Suprapubic skin (tissue), 4 donors: ENCODE data around the gene WBP4. TPM values are rescaled to one million over a fixed set of nuclear protein-coding genes. Genes with fewer than 3 reads are reported as not detected.

Experiments
- DNase-seq, 2 donors: peaks; one replicate each; pipeline ENCODE4 v3.0.0-alpha.2; 2019; ENCODE audit warnings: low spot score in 2 of 2
- H3K27ac ChIP-seq: fragments of 200-600 bp; sonication (generic); one replicate; pipeline ENCODE4 v1.5.1; 2019
- H3K27me3 ChIP-seq: fragments of 200-600 bp; sonication (generic); one replicate; pipeline ENCODE4 v1.5.1; 2019
- H3K36me3 ChIP-seq: fragments of 200-600 bp; sonication (generic); one replicate; pipeline ENCODE4 v1.5.1; 2019
- H3K4me1 ChIP-seq: fragments of 200-600 bp; sonication (generic); one replicate; pipeline ENCODE4 v1.5.1; 2019
- H3K4me3 ChIP-seq: fragments of 200-600 bp; sonication (generic); one replicate; pipeline ENCODE4 v1.5.1; 2019; ENCODE audit warnings: mild to moderate bottlenecking
- H3K9me3 ChIP-seq: fragments of 200-600 bp; sonication (generic); one replicate; pipeline ENCODE4 v1.5.1; 2019
- EP300 ChIP-seq: sonication (generic); formaldehyde crosslinking; IDR thresholded peaks from one replicate; pipeline ENCODE4 v1.6.1; 2017; ENCODE audit warnings: antibody characterized with exemption
- POLR2A ChIP-seq, 2 donors: fragments of 450-650 bp; IDR thresholded peaks; one replicate each; pipeline ENCODE4 v1.6.1; 2017; ENCODE audit warnings: antibody characterized with exemption in 2 of 2, mild to moderate bottlenecking in 2 of 2, moderate library complexity in 2 of 2
- POLR2AphosphoS5 ChIP-seq, 3 donors: sonication (generic); formaldehyde crosslinking; IDR thresholded peaks; one replicate each; pipeline ENCODE4 v1.6.1; 2017; ENCODE audit warnings: antibody characterized with exemption in 3 of 3
- whole genome bisulfite sequencing: methylation state at CpG from one replicate; pipeline ENCODE4 v1.1.5; 2018; 5-methylcytosine and 5-hydroxymethylcytosine counted together
- total RNA-seq, 4 donors: library from RNA; depleted of rRNA; stranded (reverse); fragments of >200 nt; gene quantifications; one replicate each; pipeline ENCODE4 v1.1.0, GENCODE V29; 2016
- TF ChIP-seq, protein P1 (sequence below), 2 donors: fragments of 200-600 bp in 1 of 2; fragments of 450-650 bp in 1 of 2; sonication (generic) in 1 of 2; IDR thresholded peaks; one replicate each; pipeline ENCODE4 v1.5.1; 2016 to 2019; ENCODE audit warnings: antibody characterized with exemption in 2 of 2, mild to moderate bottlenecking in 1 of 2, moderate library complexity in 1 of 2

The WBP4 gene
- total RNA-seq, 4 donors from 2014 or later: 6.1 to 14.6 (median 11.5) TPM

GRCh38 chr13:41060724-41061074 lies 610 bp upstream of the WBP4 start:
- TF ChIP-seq EP300: no peak
- TF ChIP-seq, protein P1, sequence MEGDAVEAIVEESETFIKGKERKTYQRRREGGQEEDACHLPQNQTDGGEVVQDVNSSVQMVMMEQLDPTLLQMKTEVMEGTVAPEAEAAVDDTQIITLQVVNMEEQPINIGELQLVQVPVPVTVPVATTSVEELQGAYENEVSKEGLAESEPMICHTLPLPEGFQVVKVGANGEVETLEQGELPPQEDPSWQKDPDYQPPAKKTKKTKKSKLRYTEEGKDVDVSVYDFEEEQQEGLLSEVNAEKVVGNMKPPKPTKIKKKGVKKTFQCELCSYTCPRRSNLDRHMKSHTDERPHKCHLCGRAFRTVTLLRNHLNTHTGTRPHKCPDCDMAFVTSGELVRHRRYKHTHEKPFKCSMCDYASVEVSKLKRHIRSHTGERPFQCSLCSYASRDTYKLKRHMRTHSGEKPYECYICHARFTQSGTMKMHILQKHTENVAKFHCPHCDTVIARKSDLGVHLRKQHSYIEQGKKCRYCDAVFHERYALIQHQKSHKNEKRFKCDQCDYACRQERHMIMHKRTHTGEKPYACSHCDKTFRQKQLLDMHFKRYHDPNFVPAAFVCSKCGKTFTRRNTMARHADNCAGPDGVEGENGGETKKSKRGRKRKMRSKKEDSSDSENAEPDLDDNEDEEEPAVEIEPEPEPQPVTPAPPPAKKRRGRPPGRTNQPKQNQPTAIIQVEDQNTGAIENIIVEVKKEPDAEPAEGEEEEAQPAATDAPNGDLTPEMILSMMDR (IDR thresholded peaks at IDR 0.05): no peak
- no peak for TF ChIP-seq POLR2A (IDR thresholded peaks at IDR 0.05)
- no peak for TF ChIP-seq POLR2AphosphoS5 (IDR thresholded peaks at IDR 0.05)
- peaks cover 73% of the 10 kb centered on the region for H3K4me1 ChIP-seq
- peak overlapping the region; percentile 63 for H3K4me3 ChIP-seq
- peak overlapping the region; percentile 99 for H3K27ac ChIP-seq
- under 1% methylated on average over 21 of the region's 35 CpGs for WGBS
- DNase-seq: peak; percentile 90 to 91
- peaks cover 5% of the 10 kb centered on the region for H3K36me3 ChIP-seq
- H3K27me3 ChIP-seq: no peaks in the 10 kb centered on the region
- no peaks in the 10 kb centered on the region for H3K9me3 ChIP-seq

DNA sequence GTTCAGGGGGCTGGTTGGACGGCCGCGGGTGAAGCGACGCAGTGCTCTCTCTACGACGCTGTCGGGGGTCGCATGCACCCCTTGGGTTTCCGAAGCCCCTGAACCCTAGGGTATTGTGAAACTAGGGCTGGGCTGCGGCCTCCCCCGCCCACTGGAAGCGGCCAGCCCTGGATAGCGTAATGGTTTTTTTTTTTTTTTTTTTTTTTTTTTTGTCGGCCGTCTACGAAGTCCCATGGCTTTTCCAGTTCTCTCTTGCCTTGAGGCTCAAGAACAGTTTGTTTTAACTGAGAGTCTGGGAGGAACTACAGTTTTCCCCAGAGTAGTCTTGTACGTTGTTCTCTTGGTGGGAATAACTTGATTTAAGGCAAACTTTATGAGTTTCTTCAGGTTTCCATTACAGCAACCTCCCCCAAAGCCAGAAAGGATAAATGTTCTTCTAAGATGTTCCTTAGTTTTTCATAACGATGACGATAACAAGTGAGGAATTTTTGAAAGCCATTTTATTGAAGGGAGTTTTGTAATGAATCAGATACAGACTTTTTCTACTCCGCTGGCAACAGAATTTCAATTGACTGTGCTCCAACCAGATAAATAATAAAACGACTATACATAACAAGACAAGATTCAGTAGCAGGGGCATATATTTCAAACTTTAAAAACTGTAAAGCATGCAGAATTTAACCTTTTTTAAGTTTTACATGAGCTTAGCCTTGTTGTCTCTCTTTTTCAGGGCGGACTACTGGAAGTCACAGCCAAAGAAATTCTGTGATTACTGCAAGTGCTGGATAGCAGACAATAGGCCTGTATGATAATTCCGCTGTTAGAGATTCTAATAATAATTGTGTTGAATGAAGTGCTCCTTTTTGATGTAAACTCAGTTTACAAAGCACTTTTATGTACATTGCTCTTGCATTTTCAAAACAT lies 867 bp downstream of the WBP4 start:
- H3K4me3 ChIP-seq: peak overlapping the region; percentile 63
- no peaks in the 10 kb centered on the region for H3K27me3 ChIP-seq
- WGBS: 2% methylated on average over 21 of the region's 24 CpGs
- peak overlapping the region; percentile 99 for H3K27ac ChIP-seq
- H3K9me3 ChIP-seq: no peaks in the 10 kb centered on the region
- peaks cover 17% of the 10 kb centered on the region for H3K36me3 ChIP-seq
- no peak for DNase-seq
- peaks cover 59% of the 10 kb centered on the region for H3K4me1 ChIP-seq
- peak in 1 of 3 donors; percentile 59 for TF ChIP-seq POLR2AphosphoS5 (IDR thresholded peaks at IDR 0.05)
- no peak for TF ChIP-seq EP300

GRCh38 chr13:41064493-41064892 lies 3.2 kb downstream of the WBP4 start:
- Histone ChIP-seq H3K9me3 (no peaks in the 10 kb centered on the region), H3K27me3 (no peaks in the 10 kb centered on the region), H3K27ac (peak overlapping the region; percentile 99), H3K36me3 (peaks cover 38% of the 10 kb centered on the region), H3K4me3 (no peak overlapping the region), H3K4me1 (peaks cover 38% of the 10 kb centered on the region)
- 45% methylated on average over 2 of the region's 2 CpGs for WGBS
- DNase-seq: no peak
- TF ChIP-seq POLR2AphosphoS5 (IDR thresholded peaks at IDR 0.05): no peak
- no peak for TF ChIP-seq EP300
- TF ChIP-seq, protein P1 (IDR thresholded peaks at IDR 0.05): no peak
- no peak for TF ChIP-seq POLR2A (IDR thresholded peaks at IDR 0.05)

DNA sequence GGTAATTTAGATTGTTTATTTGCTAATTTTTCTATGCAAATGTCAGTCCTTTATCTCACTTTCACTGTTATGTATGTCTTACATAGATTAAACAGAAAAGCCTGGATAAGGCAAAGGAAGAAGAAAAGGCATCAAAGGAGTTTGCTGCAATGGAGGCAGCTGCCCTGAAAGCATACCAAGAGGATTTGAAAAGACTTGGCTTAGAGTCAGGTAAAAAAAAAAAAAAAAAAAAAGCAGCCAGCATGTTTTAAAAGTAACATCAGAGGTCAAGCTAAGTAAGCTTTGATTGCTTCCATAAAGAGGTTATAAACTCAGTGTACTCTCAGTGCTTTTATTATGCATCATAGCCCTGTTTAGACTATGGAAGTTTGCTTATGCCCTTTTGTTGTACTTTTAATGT lies 3.8 kb downstream of the WBP4 start:
- TF ChIP-seq EP300 (no peak), POLR2AphosphoS5 (IDR thresholded peaks at IDR 0.05) (no peak), POLR2A (IDR thresholded peaks at IDR 0.05) (no peak)
- TF ChIP-seq, protein P1 (IDR thresholded peaks at IDR 0.05): no peak
- H3K27ac ChIP-seq: peak overlapping the region; percentile 99

GRCh38 chr13:41074523-41074922 lies 13.2 kb downstream of the WBP4 start:
- Histone ChIP-seq H3K4me1 (no peaks in the 10 kb centered on the region), H3K27me3 (no peaks in the 10 kb centered on the region), H3K36me3 (peaks cover 83% of the 10 kb centered on the region)

More for the DNA sequence above, 3.8 kb downstream of the WBP4 start:
- Histone ChIP-seq H3K27me3 (no peaks in the 10 kb centered on the region), H3K4me1 (peaks cover 36% of the 10 kb centered on the region), H3K9me3 (no peaks in the 10 kb centered on the region), H3K4me3 (no peak overlapping the region), H3K36me3 (peaks cover 44% of the 10 kb centered on the region)
- no peak for DNase-seq

More at GRCh38 chr13:41074523-41074922, 13.2 kb downstream of the WBP4 start:
- H3K9me3 ChIP-seq: no peaks in the 10 kb centered on the region
- H3K4me3 ChIP-seq: no peak overlapping the region
- TF ChIP-seq POLR2A (IDR thresholded peaks at IDR 0.05) (no peak), EP300 (no peak), POLR2AphosphoS5 (IDR thresholded peaks at IDR 0.05) (no peak)
- TF ChIP-seq, protein P1 (IDR thresholded peaks at IDR 0.05): no peak
- no peak overlapping the region for H3K27ac ChIP-seq
- no peak for DNase-seq
- 88% methylated on average over 9 of the region's 9 CpGs for WGBS
